HG02885 (cell line): ENCODE data around the gene SH3RF2.
"Not testable (repeated sequence)": the region's sequence is repeated elsewhere in the genome, so short reads cannot be mapped to it uniquely, and the experiment has no call there.

Source experiments
- ATAC-seq: cut with Tn5 transposase; IDR thresholded peaks from one replicate; pipeline ENCODE4 v1.9.1; 2021; ENCODE audit warnings: mild to moderate bottlenecking; ENCODE audit not compliant: unreplicated experiment, poor library complexity

The SH3RF2 gene

DNA sequence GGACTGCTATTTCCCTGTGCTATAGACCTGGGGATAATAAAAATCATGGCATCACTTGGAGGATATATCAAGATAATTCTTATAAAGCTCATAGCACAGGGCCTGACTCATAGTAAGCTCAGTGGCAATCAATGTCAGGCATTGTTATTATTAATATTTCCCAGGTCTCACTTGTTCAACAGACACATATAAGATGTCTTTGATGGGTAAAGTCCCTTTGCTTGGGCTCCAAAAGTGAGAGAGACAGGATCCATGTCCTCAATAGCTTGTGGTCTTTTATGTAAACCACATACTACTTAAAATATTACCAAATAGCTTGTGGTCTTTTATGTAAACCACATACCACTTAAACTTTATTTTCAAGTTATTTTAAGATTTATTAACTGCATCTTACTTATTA is 11.2 kb downstream of the SH3RF2 start:
- no peak for ATAC-seq

DNA sequence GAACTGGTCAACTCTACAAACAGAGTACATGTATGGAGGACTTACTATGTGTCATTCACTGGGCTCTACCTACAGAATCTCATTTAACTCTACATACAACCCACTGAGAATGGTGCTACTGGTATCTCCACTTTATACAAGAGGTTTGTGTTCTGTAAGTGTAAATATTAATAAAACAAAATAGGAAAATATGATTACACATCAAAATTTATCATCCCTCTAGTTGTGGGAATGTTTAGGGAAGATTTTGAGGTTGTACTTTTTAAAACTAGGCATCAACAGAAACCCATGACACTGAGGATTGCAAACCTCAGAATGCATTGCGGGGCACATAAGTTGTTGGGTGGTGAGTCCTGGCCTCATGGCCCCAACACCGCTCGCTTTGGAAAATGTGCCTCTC is 11.7 kb downstream of the SH3RF2 start:
- no peak for ATAC-seq

DNA sequence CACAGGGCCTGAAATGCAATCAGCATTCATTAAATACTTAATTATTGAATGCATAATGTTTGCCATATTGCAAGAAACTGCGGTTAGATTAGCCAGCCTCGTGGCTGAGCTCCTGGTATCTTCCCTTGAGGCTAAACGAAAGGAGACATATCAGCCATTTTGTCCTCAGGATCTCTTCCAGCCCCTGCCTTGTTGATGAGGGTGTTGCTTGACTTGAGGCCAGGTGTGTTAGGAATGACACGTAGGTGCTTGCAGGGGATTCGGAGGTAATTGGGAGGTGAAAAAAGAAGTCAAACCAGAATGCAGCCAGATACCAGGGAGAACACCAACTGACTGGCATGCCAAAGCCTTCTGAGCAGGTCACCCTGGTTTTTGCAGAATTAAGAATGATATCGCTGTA is 12.5 kb downstream of the SH3RF2 start:
- ATAC-seq = no peak

DNA sequence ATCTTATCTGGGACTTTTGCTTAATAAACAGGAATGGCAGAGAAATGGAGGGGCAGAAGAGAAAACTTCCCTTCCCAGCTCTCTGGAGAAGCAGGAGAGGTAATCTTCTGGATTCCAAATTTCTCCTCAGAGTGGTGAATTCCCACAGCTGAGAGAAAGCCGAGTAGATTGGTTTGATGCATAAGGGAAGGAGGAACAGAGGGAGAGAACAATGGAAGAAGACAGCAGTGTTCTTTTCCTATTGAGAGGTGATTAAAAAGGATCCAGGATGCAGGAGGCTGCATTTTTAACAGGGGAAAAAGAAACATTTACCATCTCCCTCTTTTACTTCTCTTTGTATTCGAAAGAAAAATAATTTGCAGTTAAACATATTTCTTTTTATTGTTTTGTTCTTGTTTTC is 13.1 kb downstream of the SH3RF2 start:
- ATAC-seq = no peak

DNA sequence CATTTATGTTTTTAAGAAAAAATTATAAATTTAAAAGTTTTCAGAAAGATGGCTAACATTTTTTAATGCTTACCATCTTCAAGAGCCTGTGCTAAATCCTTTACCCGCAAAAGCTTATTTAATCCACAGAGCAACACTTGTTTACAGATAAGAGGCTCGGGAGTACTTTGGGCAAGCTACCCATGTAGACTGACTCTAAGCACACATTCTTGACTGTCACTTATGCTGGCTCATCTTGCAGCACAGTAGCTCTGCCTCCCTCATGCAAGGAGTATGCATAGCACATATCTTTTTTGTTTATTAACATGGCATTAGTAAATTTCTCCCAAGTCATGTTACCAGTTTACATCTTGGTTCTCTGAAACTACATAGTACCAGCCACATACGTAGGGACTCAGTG is 14.7 kb downstream of the SH3RF2 start:
- ATAC-seq = no peak

DNA sequence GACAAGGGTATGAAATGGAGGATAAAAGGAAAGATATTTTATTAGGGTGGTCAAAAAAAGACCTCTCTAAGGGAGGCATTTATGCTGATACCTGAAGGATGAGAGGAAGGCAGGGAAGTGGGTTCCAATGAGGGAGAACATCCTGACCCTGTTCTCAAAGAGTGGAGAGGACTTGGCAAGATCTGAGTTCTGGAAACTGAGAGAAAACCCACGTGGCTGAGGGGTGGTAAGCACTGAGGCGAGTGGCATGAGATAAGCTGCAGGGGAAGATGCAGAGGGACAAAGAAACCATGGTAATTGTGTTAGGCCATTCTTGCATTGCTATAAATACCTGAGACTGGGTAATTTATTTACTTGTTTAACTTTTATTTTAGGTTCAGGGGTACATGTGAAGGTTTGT is 16.8 kb downstream of the SH3RF2 start:
- ATAC-seq = no peak

DNA sequence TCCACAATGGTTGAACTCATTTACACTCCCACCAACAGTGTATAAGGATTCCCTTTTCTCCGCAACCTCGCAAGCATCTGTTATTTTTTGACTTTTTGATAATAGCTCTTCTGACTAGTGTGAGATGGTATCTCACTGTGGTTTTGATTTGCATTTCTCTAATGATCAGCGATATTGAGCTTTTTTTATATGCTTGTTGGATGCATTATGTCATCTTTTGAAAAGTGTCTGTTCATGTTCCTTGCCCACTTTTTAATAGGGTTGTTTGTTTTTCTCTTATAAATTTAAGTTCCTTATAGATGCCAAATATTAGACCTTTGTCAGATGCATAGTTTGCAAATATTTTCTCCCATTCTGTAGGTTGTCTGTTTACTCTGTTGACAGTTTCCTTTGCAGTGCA is 17.8 kb downstream of the SH3RF2 start:
- ATAC-seq = not testable (repeated sequence)

DNA sequence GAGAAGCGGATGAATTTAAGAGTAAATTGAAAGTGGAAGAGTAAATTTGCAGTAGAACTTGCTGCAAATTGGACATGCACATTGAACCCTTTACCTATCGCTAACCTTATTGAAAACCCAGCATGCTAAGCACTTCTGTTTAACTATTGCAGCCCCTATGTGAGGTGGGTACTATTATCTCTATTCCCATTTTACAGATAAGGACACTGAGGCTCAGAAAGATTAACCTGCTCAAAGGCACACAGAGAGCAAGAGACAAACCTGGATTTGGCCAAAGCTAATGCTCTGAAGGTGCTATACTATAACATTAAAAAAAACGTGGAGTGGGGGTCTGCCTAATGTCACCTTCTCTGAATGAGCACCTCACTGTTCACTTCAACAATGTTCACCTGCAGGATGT is 21.0 kb downstream of the SH3RF2 start:
- no peak for ATAC-seq

DNA sequence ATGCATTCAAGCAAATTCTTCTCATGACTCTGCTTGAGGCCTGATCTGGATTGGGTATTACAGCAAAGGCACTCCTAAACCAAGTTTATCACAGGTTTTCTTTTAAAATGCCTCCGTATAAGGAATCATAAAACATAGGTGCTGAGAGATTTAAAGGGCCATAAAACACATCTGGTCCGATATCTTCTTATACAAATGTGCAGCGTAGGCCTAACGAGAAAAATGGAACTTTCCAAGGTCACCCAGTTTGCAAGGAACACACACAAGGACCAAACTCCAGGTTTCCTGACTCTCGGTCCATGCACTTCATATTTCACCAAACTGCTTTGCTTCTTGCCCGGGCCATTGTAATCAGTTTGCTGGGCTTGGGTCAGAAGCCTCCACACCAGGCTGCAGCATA is 22.1 kb downstream of the SH3RF2 start:
- ATAC-seq = no peak

DNA sequence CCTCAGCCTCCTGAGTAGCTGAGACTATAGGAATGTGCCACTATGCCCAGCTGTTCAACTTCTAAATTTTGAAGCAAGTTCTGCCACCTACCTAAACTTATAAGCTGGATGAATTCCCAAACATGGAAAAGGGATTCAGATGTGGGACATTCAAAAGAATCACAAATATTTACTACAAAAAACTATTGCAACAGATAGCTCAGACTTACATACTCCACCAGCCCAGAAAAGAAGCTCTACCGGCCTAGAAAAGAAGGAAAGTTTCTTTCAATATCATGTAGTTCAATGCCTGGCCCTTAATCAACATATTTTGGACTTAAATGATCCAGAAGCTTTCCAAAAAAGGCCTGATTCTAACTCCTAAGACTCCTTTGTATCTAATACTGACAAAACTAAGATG is 23.8 kb downstream of the SH3RF2 start:
- no peak for ATAC-seq

DNA sequence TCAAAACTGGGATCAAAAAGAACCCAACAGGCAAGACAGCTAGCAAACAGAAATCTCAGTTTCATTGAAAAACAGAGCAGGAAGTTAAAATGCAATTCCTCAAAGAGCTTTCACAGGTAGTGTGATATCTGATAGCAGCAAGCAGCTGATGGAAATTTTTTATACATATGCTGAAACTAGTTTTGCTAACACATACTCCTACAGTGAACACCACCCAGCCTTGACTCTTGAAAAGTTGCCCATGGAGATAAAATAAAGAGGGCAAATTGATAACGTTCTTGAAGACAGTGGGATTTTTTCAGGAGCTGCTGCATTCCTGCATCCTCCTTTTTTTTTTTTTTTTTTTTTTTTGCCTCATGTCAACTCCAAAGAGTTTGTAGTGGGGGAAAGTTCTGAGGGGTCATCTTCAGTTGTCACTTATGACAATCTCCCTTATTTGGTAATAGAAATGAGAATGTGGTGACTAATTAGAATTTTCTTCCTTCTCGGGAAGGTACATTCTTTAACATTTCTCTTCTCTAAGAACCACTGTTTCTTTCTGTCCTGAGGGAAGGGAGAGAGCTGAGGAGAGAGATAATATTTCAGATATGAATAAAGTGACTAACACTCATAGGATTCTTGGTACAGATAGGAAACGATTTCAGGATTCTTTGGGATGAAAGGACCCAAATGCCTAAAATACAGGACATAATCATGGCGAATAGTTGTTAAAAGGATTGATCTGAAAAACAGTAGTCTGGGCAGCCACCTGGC is 24.6 kb downstream of the SH3RF2 start:
- no peak for ATAC-seq

DNA sequence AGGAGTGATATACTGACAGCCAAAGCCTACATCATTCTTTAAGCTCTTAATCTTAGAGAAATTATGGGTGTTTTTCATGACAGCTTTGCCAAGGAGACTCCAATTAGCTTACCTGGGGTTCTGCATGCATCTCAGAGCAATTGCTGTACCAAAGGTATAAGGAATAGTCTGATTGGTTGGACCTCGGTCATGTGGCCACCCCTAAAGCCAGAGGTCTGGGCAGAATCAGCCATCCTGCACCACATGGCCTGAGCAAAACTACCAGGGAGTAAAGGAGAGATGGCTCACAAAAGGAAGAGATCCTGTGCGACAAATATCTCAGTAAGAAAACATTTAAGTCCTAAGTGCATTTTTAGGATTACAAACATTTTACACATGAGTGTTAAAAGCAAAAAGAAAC is 25.6 kb downstream of the SH3RF2 start:
- ATAC-seq = no peak

DNA sequence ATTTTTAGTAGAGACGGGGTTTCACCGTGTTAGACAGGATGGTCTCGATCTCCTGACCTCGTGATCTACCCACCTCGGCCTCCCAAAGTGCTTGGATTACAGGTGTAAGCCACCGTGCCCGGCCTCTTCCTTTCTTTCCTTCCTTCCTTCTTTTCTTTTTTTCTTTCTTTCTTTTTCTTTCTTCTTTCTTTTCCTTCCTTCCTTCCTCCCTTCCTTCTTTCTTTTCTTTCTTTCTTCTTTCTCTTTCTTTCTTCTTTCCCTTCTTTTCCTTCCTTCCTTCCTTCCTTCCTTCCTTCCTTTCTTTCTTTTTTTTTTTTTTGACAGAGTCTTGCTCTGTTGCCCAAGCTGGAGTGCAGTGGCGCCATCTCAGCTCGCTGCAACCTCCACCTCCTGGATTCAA is 27.6 kb downstream of the SH3RF2 start:
- not testable (repeated sequence) for ATAC-seq

DNA sequence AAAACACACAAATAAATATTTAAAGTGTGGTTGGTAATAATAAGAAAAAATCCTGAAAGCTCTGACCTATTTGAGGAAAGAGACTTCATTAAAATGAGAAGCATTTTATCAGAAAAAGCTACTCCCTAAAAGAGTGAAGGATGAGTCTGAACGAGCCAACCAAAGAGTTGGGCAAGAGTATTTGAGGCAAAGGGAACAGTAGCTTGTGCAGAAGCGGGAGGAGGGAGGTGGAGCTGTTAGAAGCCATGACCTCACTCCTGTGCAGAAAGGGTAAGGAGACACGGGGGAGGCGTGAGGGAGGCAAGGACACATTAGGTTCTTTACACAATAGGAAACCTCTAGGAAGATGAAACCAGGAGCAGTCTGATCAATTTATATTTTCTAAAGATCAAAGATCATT is 29.4 kb downstream of the SH3RF2 start:
- ATAC-seq = no peak

DNA sequence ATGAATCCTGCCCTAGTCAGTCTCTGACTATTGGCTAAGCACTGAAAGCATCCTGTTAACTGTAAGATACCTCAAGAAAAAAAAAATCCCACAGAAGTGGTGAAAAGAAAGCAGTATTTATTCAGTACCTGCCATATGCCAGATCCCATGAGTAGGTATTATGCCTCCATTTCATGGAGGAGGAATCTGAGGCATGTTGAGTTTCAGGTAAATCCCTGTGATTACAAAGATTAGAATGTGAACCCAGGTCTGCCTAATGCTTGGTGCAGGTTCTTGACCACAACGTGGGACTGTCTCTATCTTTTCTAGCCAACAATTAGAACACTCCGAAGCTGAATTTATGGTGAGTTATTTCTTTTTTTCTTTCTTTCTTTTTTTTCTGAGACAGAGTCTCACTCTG is 30.9 kb downstream of the SH3RF2 start:
- ATAC-seq = no peak

DNA sequence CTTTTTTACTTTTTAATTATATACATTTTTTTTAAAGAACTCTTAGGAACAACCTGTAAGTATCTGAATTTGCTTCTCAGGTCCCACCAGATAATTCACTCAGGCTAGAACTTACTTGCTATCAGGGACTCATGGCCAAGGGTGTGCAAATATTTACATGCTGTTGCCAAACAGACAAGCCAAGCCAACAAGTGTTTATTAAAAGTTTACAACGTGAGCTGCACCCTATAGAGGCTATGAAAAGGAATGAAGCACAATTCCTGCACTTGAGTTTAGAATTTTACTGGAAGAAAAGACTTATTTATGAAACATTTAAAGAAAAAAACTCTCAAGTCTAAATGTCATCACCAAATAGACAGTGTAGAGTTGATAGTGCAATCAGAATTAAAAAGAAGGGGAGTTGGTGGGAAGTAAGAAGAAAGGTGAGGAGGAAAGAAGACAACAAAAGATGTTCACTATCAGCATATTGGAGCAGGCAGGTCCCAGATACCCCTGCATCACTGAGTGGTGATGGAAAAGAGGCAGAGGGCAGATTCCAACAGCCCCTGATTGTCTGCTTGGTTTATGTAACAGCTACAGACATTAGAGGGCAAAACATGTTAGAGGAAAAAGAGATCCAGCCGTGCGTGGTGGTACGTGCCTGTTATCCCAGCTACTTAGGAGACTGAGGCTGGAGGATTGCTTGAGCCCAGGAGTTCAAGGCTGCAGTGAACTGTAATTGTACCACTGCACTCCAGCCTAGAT is 32.8 kb downstream of the SH3RF2 start:
- ATAC-seq = no peak

DNA sequence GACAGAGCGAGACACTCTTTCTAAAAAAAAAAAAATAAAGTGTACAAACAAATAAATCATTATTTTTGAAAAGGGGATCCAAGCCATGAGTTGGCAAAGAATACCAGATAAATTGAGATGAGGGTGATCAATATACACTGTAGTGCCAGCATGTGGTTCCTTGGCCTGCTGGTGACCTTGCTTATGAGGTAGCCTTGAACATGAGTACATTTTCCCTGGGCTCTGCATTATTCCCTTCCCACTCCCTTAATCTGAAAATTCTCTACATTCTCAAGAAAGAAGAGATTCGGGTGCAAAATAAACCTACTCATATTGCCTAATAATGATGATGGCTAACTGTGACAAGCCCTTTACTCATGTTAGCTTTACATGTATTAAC is 33.3 kb downstream of the SH3RF2 start:
- ATAC-seq = no peak

DNA sequence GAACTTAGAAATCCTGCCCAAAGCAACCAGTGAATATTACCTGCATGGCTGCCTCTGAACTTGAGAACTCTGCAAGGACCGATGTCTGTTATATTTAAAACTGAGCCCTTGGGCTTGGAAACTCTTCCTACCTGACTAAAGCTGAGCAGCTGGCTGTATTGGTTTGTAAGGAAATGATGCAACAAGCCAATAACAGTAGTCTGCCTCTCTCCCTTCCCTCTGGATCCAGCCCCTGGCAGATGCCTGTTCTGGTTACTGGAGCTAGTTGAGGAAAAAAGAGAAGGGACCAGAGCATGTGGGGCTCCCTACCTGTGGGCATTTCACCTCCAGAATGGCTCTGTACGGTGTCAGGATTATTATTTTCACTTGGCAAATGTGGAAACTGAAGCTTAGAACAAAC is 34.7 kb downstream of the SH3RF2 start:
- no peak for ATAC-seq

DNA sequence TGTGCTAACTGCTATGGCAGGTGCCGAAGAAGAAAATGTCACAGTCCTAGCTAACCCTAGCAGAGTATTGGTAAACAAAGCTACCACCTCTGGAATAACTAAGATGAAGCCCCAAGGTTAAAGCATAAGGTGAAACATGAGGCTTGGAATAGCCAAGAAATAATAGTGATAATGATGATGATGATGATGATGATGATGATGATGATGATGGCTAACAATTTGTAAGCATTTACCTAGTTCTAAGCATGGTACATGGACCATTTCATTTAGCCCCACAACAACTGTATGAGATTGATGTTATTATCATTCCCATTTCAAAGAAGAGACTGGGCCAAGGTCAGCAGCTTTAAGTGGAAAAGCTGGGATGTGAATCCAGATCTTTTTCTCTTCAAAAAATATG is 35.3 kb downstream of the SH3RF2 start:
- no peak for ATAC-seq

DNA sequence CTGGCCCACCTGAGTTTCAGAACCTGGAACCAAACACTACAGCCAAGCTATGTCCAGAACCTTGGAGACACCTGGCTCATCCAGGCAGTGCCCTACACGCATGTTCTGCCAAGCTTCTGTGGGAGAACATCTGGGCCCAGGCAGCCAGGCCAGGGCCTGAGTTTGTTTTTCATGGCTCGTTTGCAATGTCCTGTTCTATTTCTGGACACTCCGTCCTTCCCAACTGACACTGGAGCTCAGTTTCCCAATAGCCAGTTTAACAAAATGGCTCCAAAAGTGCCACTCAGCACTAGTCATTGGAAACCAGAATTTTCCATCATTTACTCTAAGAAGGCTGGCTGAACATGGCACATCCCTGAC is 38.6 kb downstream of the SH3RF2 start:
- no peak for ATAC-seq

DNA sequence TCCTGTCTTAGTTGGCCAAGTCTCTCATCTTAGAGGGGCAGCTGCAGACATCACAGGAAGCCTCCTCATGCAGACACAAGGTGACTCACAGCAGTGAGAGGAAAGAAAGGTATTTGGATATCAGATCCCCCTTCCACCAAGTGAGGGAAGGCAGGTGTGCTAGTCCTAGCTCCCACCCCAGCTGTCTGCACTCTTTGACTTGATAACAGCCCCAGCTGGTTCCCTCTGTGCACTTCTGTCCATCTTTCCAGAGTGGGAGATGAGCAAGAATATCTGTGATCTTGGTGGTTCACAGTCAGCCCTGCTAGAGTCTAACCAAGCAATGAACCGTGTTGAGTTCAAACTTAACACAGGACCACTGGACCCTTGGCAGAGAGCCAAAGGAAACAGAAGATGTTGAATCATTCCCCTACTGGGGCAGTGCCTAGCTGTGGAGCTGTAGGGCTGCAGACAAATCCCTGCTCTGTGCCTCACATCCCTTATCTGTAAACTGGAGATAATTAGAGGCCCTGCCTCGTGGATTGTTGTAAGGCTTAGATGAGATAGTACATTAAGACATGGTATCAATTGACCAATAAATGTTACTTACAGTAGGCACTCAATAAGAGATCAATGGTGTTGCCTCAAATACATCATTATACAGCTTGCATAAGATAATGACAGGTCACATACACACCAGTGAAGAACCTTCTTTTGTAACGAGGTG is 39.1 kb downstream of the SH3RF2 start:
- ATAC-seq = no peak
